Smooth muscle cell (in vitro differentiated cells): Measurements from ENCODE around the gene HDGFL1. TPM values are rescaled to one million over a fixed set of nuclear protein-coding genes. Genes with fewer than 3 reads are reported as not detected.

Experiments used
- DNase-seq: peaks from one replicate; lab custom pipeline; 2025; ENCODE audit not compliant: unreplicated experiment; lab: John Stamatoyannopoulos, UW
- H2AFZ ChIP-seq: fragments of 200-600 bp; sonication (generic); 2 replicates; pipeline ENCODE4 v1.6.0; 2016; ENCODE audit warnings: antibody characterized with exemption, low read depth, mild to moderate bottlenecking
- H3F3A ChIP-seq: fragments of 200-600 bp; sonication (generic); 2 replicates; pipeline ENCODE4 v1.6.0; 2017; ENCODE audit warnings: antibody characterized with exemption, low read depth
- H3K27ac ChIP-seq: fragments of 200-600 bp; sonication (generic); 2 replicates; pipeline ENCODE4 v1.5.1; 2016; ENCODE audit warnings: low read depth, mild to moderate bottlenecking
- H3K27me3 ChIP-seq: fragments of 200-600 bp; sonication (generic); 2 replicates; pipeline ENCODE4 v1.6.1; 2016; ENCODE audit warnings: low read depth, mild to moderate bottlenecking
- H3K36me3 ChIP-seq: fragments of 200-600 bp; sonication (generic); 2 replicates; pipeline ENCODE4 v1.5.1; 2016; ENCODE audit warnings: low read depth
- H3K4me1 ChIP-seq: fragments of 200-600 bp; sonication (generic); 2 replicates; pipeline ENCODE4 v1.5.1; 2016; ENCODE audit warnings: low read depth
- H3K4me2 ChIP-seq: fragments of 200-600 bp; sonication (generic); 2 replicates; pipeline ENCODE4 v1.6.0; 2016; ENCODE audit warnings: mild to moderate bottlenecking
- H3K4me3 ChIP-seq: fragments of 200-600 bp; sonication (generic); 2 replicates; pipeline ENCODE4 v1.5.1; 2016; ENCODE audit warnings: mild to moderate bottlenecking
- H3K79me2 ChIP-seq: fragments of 200-600 bp; sonication (generic); 2 replicates; pipeline ENCODE4 v1.6.0; 2016; ENCODE audit warnings: low read depth, mild to moderate bottlenecking
- H3K9ac ChIP-seq: fragments of 200-600 bp; sonication (generic); 2 replicates; pipeline ENCODE4 v1.6.0; 2016; ENCODE audit warnings: low read depth
- H3K9me3 ChIP-seq: fragments of 200-600 bp; sonication (generic); replicated peaks from 2 replicates; pipeline ENCODE4 v1.5.1; 2016; ENCODE audit warnings: low read depth
- H4K20me1 ChIP-seq: fragments of 200-600 bp; sonication (generic); 2 replicates; pipeline ENCODE4 v1.6.0; 2016; ENCODE audit warnings: low read depth
- CTCF ChIP-seq: fragments of 200-600 bp; sonication (generic); IDR thresholded peaks from 2 replicates; pipeline ENCODE4 v1.5.1; 2017; ENCODE audit warnings: borderline replicate concordance, mild to moderate bottlenecking, antibody characterized with exemption; ENCODE audit not compliant: insufficient read depth, poor library complexity, severe bottlenecking
- WGBS: methylation state at CpG from one replicate; pipeline ENCODE4 v1.1.7; 2016; ENCODE audit warnings: low lambda C conversion rate; 5-methylcytosine and 5-hydroxymethylcytosine counted together
- polyA plus RNA-seq: library from polyadenylated mRNA; unstranded; fragments of >200 nt; fragmentation: Nextera tagmentation; extraction: Ambion mirVana; gene quantifications from 2 replicates; pipeline ENCODE4 v1.2.1, GENCODE V29; 2016
- total RNA-seq: library from RNA; depleted of rRNA; stranded (reverse); fragments of >200 nt; gene quantifications from 2 replicates; pipeline ENCODE4 v1.2.3, GENCODE V29; 2014

Gene HDGFL1
- total and polyA plus RNA-seq, 2 experiments from 2014 or later, result not detected

DNA sequence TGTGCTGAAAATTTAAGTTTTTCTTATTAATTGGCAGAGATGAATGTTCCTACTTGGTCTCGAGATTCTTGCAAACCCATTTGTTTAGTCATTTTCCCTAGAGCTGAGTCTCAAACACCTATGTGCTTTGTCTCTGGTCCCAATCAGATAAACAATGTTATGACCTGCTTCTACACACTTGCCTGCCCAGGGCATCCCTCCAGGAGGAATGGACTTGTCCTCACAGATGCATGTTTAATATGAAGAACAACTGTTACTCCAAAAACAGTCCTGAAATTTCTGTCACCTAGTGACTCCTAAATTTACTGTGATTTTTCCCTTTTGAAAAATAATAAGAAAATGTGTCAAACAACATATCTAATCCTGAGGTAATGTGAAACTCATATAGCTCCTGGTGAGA, 43.7 kb downstream of the HDGFL1 start:
- 85% methylated on average over 1 of the region's 1 CpG for WGBS
- Histone ChIP-seq H3K4me1 (peaks cover 9% of the 10 kb centered on the region), H3K4me3 (no peak overlapping the region), H3K27me3 (no peaks in the 10 kb centered on the region), H4K20me1 (no peaks in the 10 kb centered on the region), H3K36me3 (no peaks in the 10 kb centered on the region), H3K9me3 (no peaks in the 10 kb centered on the region), H3K27ac (peak overlapping the region; percentile 87), H3K9ac (peak overlapping the region; percentile 6), H3K79me2 (no peaks in the 10 kb centered on the region), H3F3A (no peaks in the 10 kb centered on the region), H3K4me2 (peak overlapping the region; percentile 42), H2AFZ (no peak overlapping the region)
- no peak for DNase-seq
- no peak for TF ChIP-seq CTCF

- WGBS, result 41% methylated on average over 3 of the region's 3 CpGs
- H3F3A ChIP-seq, result no peaks in the 10 kb centered on the region
- no peaks in the 10 kb centered on the region for H3K36me3 ChIP-seq
- H3K4me1 ChIP-seq, result peaks cover 9% of the 10 kb centered on the region
- H3K79me2 ChIP-seq, result no peaks in the 10 kb centered on the region
- H3K4me2 ChIP-seq, result peak overlapping the region; percentile 42
- peak overlapping the region; percentile 87 for H3K27ac ChIP-seq
- no peak overlapping the region for H2AFZ ChIP-seq
- no peaks in the 10 kb centered on the region for H4K20me1 ChIP-seq
- H3K4me3 ChIP-seq, result no peak overlapping the region
- TF ChIP-seq CTCF, result no peak
- no peaks in the 10 kb centered on the region for H3K27me3 ChIP-seq
- H3K9me3 ChIP-seq, result no peaks in the 10 kb centered on the region
- peak overlapping the region; percentile 47 for H3K9ac ChIP-seq
- DNase-seq, result no peak
Measured at GRCh38 chr6:22613695-22614094, 44.3 kb downstream of the HDGFL1 start.

DNA sequence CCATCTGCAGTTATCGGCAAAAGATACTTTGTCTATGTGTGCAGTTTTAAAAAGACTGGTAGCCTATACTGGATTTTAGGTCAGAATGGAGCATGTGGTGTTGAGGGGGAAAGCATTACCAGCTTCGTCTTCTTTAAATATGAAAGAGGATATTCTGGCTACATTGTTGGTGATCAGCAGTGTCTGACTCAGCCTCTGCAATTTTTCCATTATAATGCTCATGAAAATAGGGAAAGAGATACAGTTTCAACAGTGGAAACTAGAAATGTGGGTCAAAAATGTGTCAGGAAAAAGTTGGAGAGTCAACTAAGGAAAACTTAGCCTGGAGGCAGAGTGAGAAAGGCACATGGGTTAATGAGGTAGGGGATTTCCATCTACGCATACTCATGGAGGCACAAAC, 45.2 kb downstream of the HDGFL1 start:
- no peaks in the 10 kb centered on the region for H4K20me1 ChIP-seq
- DNase-seq, result no peak
- H3K36me3 ChIP-seq, result no peaks in the 10 kb centered on the region
- peak overlapping the region; percentile 47 for H3K9ac ChIP-seq
- H3K27me3 ChIP-seq, result no peaks in the 10 kb centered on the region
- H3K4me3 ChIP-seq, result no peak overlapping the region
- peak overlapping the region; percentile 31 for H3K4me2 ChIP-seq
- WGBS, result 82% methylated on average over 3 of the region's 3 CpGs
- no peak for TF ChIP-seq CTCF
- no peaks in the 10 kb centered on the region for H3K9me3 ChIP-seq
- H3K79me2 ChIP-seq, result no peaks in the 10 kb centered on the region
- peaks cover 9% of the 10 kb centered on the region for H3K4me1 ChIP-seq
- peak overlapping the region; percentile 54 for H2AFZ ChIP-seq
- H3F3A ChIP-seq, result no peaks in the 10 kb centered on the region
- H3K27ac ChIP-seq, result peak overlapping the region; percentile 87

DNA sequence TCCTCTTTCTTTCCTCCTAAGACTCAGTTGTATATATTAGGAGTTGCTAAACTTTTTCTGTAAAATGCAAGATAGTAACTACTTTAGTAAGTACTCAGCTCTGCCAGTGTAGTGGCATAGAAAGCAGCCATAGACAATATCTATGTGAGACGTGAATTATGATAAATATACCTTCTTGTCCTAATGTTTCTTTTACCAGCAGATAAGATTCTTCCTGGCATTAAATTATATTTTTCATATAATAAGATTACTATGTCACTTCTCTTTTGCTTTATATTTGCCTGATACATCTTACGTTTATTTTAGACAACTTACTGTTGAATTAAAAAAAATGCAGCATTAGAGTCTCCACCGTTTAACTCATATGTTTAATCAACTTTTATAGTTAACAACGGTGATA, 51.7 kb downstream of the HDGFL1 start:
- Histone ChIP-seq H3K79me2 (no peaks in the 10 kb centered on the region), H3K9me3 (no peaks in the 10 kb centered on the region), H2AFZ (peak overlapping the region; percentile 40), H3K36me3 (no peaks in the 10 kb centered on the region), H3K4me1 (no peaks in the 10 kb centered on the region), H3K27me3 (no peaks in the 10 kb centered on the region), H3K4me2 (no peak overlapping the region), H4K20me1 (no peaks in the 10 kb centered on the region), H3K4me3 (no peak overlapping the region), H3F3A (peaks cover 4% of the 10 kb centered on the region), H3K27ac (no peak overlapping the region), H3K9ac (no peak overlapping the region)
- TF ChIP-seq CTCF, result no peak
- WGBS, result 90% methylated on average over 4 of the region's 4 CpGs
- DNase-seq, result no peak
